Measurements from ENCODE around the gene CNTN5.
A peak's percentile ranks its signal among the peaks of the same experiment; 100 is the strongest.

CNTN5 gene

DNA sequence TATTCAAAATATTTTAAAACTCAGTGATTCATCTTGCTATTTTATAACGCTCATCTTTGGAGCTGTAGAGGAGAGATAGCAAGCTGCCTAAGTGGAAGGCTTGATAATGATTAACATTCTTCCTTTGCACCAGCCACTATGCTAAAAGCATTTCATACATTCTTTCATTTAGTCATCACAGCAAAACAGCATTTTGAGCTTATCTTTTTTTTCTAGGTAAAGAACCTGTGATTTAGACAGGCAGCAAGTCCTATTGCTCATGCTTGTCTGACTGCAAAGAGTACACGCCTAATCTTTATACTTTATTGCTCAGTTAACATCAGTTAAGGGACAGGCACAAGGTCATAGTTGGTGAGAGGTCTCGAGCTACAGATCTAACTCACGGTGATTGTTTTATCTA is 953.2 kb downstream of the CNTN5 start:
- DNase-seq, result no peak

DNA sequence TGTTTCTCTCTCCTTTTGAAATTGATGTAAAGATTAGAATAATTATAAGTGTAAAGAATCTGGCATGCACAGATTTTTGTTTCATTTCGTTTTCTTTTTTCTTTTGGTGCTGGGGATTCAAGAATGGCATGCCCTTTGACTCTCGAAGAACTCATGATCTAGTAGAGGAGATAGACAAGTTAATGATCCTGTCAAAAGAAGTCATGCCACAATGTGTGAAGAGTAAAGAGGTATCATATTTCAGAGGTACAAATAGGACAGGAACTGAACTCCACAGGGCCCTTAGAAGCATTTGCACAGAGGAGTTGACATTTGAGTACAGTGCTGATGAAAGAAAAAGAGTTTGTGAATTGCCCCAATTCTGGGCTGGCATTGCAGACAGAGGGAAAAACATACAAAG is 958.3 kb downstream of the CNTN5 start:
- DNase-seq, result no peak

DNA sequence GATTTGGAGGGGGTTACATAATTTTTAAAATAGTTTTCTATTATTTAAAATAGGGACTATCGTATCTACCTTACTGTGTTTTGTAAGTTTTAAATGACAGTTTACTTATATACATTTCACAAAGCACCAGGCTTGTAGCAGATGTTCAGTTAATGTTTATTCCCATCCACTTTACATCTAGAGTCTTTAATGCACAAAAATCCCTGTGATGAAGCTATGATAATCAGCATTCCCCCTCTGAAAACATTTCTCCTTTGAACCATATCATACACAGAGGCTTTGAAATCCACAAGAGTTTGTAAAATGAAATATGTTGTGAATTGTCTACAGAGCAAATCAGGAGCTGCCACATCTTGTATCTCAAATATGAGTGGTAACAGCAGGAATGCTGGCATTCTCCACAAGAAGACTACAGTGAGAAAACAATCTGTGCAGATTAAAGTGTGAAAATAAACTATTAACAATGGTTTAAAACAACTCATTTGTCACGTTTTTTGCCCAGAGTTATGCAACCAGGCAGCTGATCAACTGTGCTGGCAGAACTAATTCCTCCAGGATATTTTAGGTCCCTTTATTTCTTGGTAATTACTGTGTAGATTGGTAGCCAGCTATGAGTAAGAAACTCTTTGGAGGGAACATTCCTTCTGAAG is 967.2 kb downstream of the CNTN5 start:
- DNase-seq, result no peak

DNA sequence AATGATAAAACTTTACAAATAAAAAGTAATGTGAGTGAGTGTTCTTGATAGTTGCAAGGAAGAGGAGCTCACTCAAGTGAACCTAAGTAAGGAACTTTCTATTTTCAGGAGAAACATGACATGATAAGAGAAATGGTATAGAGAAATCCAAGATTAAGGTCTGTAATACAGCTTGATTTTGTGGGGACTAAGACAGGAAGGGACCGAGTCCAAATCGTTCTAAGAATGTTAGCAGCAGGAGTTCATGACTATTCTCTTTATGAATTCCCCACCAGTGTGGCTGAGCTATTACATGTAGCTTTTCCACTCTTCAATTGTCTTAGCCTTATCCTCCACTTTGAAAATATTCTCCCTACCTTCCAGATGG is 967.7 kb downstream of the CNTN5 start:
- DNase-seq, result no peak

- no peak for DNase-seq
Observed at GRCh38 chr11:100003985-100004384, 983.2 kb downstream of the CNTN5 start.

- DNase-seq, result no peak
Observed at GRCh38 chr11:100004541-100004940, 983.8 kb downstream of the CNTN5 start.

DNA sequence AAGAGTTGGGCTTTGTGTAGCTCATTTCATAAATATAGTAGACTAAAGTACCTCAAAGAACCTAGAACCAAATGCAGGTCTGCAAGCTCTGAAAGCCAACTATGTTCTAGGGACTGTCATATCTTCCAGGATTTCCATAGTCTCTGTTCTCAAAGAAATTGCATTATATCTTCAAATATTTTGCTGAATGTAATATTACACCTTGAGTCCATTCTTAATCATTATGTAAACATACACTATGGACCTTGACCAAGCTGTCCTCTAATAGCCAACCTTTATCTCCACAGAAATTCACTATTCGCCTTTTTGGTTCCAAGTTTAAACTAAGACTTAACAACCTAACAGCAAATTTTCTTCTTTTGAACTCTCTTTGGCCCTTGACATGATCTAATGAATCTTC is 987.7 kb downstream of the CNTN5 start:
- no peak for DNase-seq

DNA sequence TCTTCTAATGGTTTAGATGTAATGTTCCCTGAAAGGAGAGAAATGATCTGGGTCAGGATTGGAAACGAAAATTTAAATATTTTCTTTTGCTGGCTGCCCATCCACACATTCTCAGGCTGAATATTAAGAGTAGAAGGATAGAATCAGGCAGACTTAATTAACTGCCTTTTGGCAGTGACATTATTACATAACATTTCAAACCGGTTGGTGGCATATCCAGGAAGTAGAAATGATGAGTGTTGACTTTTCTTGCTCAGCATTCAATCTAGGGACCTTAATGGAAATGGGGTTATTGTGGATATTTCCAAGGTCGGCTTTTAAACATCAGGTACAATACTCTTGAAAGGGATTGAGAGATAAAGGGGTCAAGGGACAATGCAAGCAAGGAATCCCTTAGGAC is 989.0 kb downstream of the CNTN5 start:
- no peak for DNase-seq

DNA sequence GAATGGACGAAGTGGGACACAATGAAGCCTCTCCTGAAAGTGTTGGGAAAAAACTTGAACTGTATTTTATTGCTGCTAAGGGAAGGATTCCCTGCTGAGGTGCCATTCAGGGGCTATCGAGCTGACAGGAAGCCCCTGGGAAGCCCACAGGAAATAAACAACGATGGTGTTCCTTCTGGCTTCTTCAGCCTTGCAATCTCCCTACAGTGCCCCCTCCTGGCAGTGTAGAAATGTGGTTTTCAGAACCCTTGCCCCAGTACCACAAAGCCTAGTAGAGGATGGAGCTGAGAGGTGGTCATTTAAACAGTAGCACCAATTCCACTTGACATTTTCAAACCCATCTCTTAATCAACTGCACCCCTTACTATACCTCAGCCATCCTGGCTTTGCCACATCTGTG is 989.6 kb downstream of the CNTN5 start:
- DNase-seq, result no peak

DNA sequence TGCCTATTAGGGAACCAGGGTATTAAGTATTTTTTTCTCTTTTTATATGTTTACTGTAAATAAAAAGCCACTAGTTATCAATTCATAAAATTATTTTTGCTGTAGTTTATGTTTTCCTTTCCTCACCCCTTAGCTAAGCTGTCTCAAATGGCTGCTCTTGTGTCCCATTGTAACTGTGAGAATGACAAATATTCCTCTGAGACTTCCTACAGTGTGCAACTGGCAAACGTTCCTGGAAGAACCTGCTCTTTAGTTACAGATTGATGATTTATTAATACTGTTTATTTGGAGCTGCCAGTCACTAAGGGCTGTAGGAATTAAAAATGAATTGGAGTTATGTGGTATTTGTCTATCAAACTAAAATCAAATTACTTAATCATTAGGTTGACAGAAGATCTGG is 990.9 kb downstream of the CNTN5 start:
- DNase-seq, result no peak

- no peak for DNase-seq
Observed at GRCh38 chr11:100013011-100013410, 992.3 kb downstream of the CNTN5 start.

- no peak for DNase-seq
Observed at GRCh38 chr11:100031973-100032372, 1011.2 kb downstream of the CNTN5 start.

DNA sequence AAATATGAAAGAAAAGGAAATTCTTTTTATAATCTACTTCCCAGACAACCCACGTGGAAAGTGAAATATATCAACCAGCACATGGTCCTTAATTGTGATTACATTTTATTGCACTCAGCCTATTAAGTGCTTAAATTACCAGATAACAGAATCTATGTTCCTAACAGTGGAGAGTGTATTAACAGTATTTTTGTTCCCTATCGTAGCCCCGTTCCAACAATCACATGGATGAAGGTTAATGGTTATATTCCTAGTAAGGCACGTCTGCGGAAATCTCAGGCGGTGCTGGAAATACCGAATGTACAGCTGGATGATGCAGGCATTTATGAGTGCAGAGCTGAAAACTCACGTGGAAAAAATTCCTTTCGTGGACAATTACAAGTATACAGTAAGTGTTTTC is 1040.3 kb downstream of the CNTN5 start:
- DNase-seq, result no peak

DNA sequence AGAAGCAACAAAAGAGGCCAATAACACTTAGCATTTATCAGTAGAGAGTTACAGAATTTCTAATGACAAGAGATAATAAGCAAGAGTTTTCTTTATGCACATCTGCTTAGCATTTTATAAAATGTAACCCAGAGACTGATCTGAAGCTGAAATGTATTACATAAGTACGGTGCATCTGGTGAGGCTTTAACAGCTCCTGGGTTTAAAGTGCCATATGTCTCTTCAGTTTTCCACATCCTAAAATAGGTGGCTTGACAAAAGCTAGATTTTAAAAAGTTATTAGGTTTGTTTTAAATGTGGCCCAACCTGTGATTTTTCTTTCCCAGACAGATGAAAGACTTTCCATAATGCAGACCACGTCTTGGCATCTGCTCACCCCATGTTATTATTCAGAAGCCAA is 1045.7 kb downstream of the CNTN5 start:
- DNase-seq, result peak; percentile 30

DNA sequence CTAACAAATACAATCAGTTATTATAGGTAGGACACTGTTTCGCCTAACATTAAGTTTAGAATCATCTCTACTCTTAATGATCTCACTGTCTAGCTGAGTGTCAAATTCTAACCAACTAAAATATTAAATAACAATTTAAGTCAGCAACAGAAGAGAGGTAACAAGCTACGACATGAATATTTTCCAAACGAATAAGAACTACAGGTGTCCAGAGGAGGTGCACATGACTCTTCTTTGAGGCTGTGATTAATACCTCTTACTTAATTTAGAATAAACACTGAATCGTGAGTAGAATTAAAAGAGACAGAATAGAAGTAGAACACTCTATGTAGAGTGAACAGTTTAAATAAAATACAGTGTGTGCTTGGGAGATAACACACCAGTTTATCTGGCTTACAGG is 1047.4 kb downstream of the CNTN5 start:
- DNase-seq, result no peak

DNA sequence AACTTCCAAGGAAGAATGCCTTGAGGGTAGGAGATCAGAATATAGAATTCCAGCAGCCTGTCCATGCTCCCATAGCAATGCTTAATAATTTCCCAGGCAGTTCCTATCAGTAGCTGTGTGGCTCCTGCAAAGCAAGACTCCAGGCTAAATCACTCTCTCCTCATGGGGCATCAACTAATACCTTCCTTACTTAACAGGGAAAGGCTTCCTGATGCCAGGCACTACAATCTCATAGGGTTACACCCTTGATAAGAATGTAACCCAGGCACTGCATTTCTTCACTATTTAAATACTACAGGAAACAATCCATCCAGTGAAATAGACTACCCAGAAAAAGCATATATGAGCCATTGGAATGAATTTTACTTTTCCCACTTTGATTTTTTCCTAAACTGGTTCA is 1051.4 kb downstream of the CNTN5 start:
- DNase-seq, result no peak

DNA sequence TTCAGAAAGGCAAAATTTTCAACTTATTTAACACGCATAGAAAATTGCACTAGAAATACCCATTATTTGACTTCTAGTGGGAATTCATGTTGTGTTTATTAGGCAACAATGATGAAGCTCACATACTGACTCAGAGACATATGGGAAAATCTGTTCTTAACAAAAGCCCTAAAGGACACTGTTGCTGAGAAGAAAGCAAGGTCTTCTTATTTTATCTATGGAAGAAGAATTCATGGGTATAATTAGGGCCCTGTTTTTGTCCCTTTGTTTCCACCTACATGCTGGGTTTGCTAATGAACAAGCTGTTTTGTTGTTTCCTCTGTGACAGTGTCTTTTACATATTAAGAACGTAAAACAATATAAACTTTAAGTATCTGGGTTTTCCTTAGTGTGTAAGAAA is 1059.6 kb downstream of the CNTN5 start:
- no peak for DNase-seq

DNA sequence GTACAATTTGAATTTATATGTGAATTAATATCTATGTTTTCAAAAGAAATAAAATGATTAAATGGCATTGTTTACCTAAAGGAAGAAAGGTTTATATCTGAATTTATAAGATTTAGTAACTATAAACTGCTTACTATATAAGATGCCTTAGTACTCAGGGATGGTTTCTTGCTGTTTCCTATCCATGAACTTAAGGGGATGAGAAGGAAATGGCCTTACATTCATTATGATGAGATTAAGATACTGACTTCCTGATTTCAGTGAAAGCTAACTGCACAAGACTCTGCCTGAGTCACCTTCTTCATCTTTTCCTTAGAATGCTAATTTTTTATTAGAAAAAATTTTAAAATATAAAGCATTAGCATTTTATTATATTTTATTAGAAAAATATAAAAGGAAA is 1060.1 kb downstream of the CNTN5 start:
- no peak for DNase-seq

DNA sequence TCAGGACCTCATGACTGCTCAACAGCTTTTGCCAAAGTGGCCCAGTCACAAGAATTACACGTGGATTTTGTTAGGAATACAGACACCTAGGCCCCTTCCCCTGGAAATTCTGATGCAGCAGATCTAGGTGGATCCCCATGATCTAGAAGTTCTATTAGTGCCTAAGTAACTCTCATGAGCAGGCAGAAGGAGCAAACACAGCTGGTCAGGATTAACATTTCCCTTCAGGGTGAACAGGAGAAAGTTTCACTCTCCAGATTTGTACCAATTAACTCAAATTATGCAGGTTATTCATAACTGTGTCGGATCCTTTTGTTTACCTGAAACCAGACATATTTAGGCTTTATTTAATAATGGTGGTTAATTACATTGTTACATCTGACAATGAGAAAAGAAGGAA is 1072.9 kb downstream of the CNTN5 start:
- no peak for DNase-seq

GRCh38 chr11:100094121-100094865 is 1073.5 kb downstream of the CNTN5 start:
- no peak for DNase-seq

- no peak for DNase-seq
Observed at GRCh38 chr11:100095809-100096208, 1075.1 kb downstream of the CNTN5 start.

- DNase-seq, result no peak
Observed at GRCh38 chr11:100098560-100098959, 1077.8 kb downstream of the CNTN5 start.

DNA sequence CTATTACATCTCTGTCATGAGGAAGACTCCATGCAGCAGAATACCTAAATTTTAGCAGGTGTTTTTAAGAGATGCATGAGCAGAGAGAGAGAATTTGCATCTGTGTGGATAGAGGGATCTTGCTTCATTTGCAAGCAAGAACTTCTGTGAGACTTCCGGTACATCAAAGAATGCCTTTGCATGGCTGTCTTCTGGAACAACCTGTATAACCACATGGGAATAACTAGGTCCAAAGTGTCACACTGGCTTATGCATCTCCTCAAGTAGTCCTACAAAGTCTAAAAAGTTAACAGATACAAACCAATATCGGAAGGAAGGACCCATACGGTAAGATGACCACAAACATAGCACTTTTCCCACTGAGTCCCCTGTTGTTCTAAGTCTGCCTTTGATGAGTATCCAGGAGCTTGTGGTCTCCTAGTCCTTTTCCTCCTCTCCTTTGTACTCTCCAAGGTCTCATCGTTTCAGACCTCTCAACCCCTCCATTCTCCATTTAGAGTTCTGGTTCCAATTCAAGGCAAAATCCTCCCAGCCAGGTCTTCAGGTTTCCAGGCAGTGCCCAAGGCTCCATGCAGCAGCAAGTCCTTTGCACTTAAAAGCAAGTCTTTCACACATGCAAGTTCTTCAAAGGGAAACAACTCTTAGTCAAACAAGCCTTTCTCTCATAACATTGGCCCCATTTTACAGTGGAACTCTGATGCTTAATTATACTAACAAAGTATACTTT is 1084.7 kb downstream of the CNTN5 start:
- DNase-seq, result no peak

GRCh38 chr11:100105982-100106358 is 1085.2 kb downstream of the CNTN5 start:
- DNase-seq, result no peak

All from femur (tissue), 1 donor.